Liver (tissue), 9 donors: ENCODE measurements around the gene USP26. TPM values are rescaled to one million over a fixed set of nuclear protein-coding genes. Genes with fewer than 3 reads are reported as not detected.

ENCODE experiments used
- DNase-seq: peaks from one replicate; pipeline ENCODE4 v3.0.0-alpha.2; 2017; ENCODE audit warnings: low spot score
- H3K27ac ChIP-seq, 2 donors: one replicate each; pipeline ENCODE4 v1.7.0; 2013; ENCODE audit warnings: inconsistent platforms in 2 of 2, low read length in 2 of 2, control low read depth in 1 of 2, low read depth in 1 of 2, mild to moderate bottlenecking in 1 of 2
- H3K27me3 ChIP-seq, 4 donors: one replicate each; pipeline versions ENCODE4 v1.6.1 to v1.7.0; 2013; ENCODE audit warnings: low read length in 3 of 4, inconsistent platforms in 1 of 4, mild to moderate bottlenecking in 1 of 4, moderate library complexity in 1 of 4; ENCODE audit not compliant: control insufficient read depth in 4 of 4, insufficient read depth in 4 of 4
- H3K36me3 ChIP-seq, 4 donors: one replicate each; pipeline versions ENCODE4 v1.6.1 to v1.7.0; 2013; ENCODE audit warnings: low read length in 3 of 4, mild to moderate bottlenecking in 3 of 4, low read depth in 1 of 4, moderate library complexity in 1 of 4; ENCODE audit not compliant: control insufficient read depth in 4 of 4, insufficient read depth in 3 of 4
- H3K4me1 ChIP-seq, 4 donors: one replicate each; pipeline versions ENCODE4 v1.6.1 to v1.7.0; 2013; ENCODE audit warnings: low read length in 3 of 4, mild to moderate bottlenecking in 3 of 4, moderate library complexity in 1 of 4; ENCODE audit not compliant: control insufficient read depth in 4 of 4, insufficient read depth in 4 of 4
- H3K4me3 ChIP-seq, 3 donors: one replicate each; pipeline versions ENCODE4 v1.6.1 to v1.7.0; 2013; ENCODE audit warnings: low read length in 3 of 3, control low read depth in 1 of 3, low read depth in 1 of 3, mild to moderate bottlenecking in 1 of 3
- H3K9ac ChIP-seq, 2 donors: one replicate each; pipeline ENCODE4 v1.7.0; 2013; ENCODE audit warnings: low read length in 2 of 2, mild to moderate bottlenecking in 2 of 2, moderate library complexity in 2 of 2, control low read depth in 1 of 2, low read depth in 1 of 2
- H3K9me3 ChIP-seq, 4 donors: one replicate each; pipeline versions ENCODE4 v1.6.1 to v1.7.0; 2013; ENCODE audit warnings: low read length in 3 of 4; ENCODE audit not compliant: control insufficient read depth in 4 of 4
- ATF3 ChIP-seq: IDR thresholded peaks from 2 replicates; pipeline ENCODE4 v1.6.1; 2016; ENCODE audit warnings: antibody characterized with exemption
- CTCF ChIP-seq: fragments of 150-350 bp; IDR thresholded peaks from 2 replicates; pipeline ENCODE4 v1.5.1; 2017; ENCODE audit warnings: improper control_type of control experiment, low read depth, low read length; ENCODE audit not compliant: missing input control
- EGR1 ChIP-seq, 2 donors: IDR thresholded peaks; 2 replicates each; pipeline ENCODE4 v1.6.1; 2016 to 2018; ENCODE audit warnings: antibody characterized with exemption in 2 of 2, low read depth in 2 of 2
- FOXA1 ChIP-seq: IDR thresholded peaks from 2 replicates; pipeline ENCODE4 v1.6.1; 2016; ENCODE audit warnings: antibody characterized with exemption
- FOXA2 ChIP-seq: IDR thresholded peaks from 2 replicates; pipeline ENCODE4 v1.6.1; 2016; ENCODE audit warnings: antibody characterized with exemption
- GABPA ChIP-seq, 2 donors: IDR thresholded peaks in 1 of 2; conservative IDR thresholded peaks in 1 of 2; 2 replicates each; pipeline ENCODE4 v1.6.1; 2016; ENCODE audit warnings: antibody characterized with exemption in 2 of 2, mild to moderate bottlenecking in 1 of 2, moderate library complexity in 1 of 2
- HNF4G ChIP-seq: IDR thresholded peaks from 2 replicates; pipeline ENCODE4 v1.6.1; 2016; ENCODE audit warnings: antibody characterized with exemption
- JUND ChIP-seq, 2 donors: IDR thresholded peaks; 2 replicates each; pipeline ENCODE4 v1.6.1; 2016; ENCODE audit warnings: antibody characterized with exemption in 2 of 2
- NR2F2 ChIP-seq: IDR thresholded peaks from 2 replicates; pipeline ENCODE4 v1.6.1; 2016; ENCODE audit warnings: antibody characterized with exemption
- RAD21 ChIP-seq, 2 donors: IDR thresholded peaks; 2 replicates each; pipeline ENCODE4 v1.6.1; 2016; ENCODE audit warnings: antibody characterized with exemption in 2 of 2, mild to moderate bottlenecking in 2 of 2
- REST ChIP-seq: IDR thresholded peaks from 2 replicates; pipeline ENCODE4 v1.6.1; 2016; ENCODE audit warnings: antibody characterized with exemption, mild to moderate bottlenecking
- RXRA ChIP-seq, 2 donors: IDR thresholded peaks; 2 replicates each; pipeline ENCODE4 v1.6.1; 2017 to 2018; ENCODE audit warnings: antibody characterized with exemption in 2 of 2, mild to moderate bottlenecking in 1 of 2
- SP1 ChIP-seq: IDR thresholded peaks from 2 replicates; pipeline ENCODE4 v1.6.1; 2018; ENCODE audit warnings: antibody characterized with exemption, mild to moderate bottlenecking
- ZBTB33 ChIP-seq: IDR thresholded peaks from 2 replicates; pipeline ENCODE4 v1.6.1; 2016; ENCODE audit warnings: antibody characterized with exemption
- WGBS: extraction: QIAGEN DNeasy Blood & Tissue Kit; methylation state at CpG from one replicate; pipeline ENCODE4 v1.1.7; 2013; 5-methylcytosine and 5-hydroxymethylcytosine counted together
- polyA plus RNA-seq, 2 donors: library from polyadenylated mRNA; stranded (reverse) in 1 of 2; unstranded in 1 of 2; fragments of 200-250 nt in 1 of 2; fragments of >200 nt in 1 of 2; fragmentation: Nextera tagmentation in 1 of 2; extraction: Ambion mirVana in 1 of 2; gene quantifications; one replicate each; pipeline versions ENCODE4 v1.2.1 to v1.2.3, GENCODE V29; 2013 to 2015
- total RNA-seq, 2 donors: library from RNA; depleted of rRNA; stranded (reverse); fragments of >200 nt; gene quantifications; one replicate each; pipeline ENCODE4 v1.2.3, GENCODE V29; 2014
- TF ChIP-seq, protein P1 (sequence below): IDR thresholded peaks from 2 replicates; pipeline ENCODE4 v1.6.1; 2016; ENCODE audit warnings: antibody characterized with exemption
- donor health status: healthy.
- donor health status: healthy.
- donor health status: healthy.
- donor health status: healthy.
- donor health status: healthy.

USP26 gene, protein sequence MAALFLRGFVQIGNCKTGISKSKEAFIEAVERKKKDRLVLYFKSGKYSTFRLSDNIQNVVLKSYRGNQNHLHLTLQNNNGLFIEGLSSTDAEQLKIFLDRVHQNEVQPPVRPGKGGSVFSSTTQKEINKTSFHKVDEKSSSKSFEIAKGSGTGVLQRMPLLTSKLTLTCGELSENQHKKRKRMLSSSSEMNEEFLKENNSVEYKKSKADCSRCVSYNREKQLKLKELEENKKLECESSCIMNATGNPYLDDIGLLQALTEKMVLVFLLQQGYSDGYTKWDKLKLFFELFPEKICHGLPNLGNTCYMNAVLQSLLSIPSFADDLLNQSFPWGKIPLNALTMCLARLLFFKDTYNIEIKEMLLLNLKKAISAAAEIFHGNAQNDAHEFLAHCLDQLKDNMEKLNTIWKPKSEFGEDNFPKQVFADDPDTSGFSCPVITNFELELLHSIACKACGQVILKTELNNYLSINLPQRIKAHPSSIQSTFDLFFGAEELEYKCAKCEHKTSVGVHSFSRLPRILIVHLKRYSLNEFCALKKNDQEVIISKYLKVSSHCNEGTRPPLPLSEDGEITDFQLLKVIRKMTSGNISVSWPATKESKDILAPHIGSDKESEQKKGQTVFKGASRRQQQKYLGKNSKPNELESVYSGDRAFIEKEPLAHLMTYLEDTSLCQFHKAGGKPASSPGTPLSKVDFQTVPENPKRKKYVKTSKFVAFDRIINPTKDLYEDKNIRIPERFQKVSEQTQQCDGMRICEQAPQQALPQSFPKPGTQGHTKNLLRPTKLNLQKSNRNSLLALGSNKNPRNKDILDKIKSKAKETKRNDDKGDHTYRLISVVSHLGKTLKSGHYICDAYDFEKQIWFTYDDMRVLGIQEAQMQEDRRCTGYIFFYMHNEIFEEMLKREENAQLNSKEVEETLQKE
- total RNA-seq = not detected
- not detected for polyA plus RNA-seq

DNA sequence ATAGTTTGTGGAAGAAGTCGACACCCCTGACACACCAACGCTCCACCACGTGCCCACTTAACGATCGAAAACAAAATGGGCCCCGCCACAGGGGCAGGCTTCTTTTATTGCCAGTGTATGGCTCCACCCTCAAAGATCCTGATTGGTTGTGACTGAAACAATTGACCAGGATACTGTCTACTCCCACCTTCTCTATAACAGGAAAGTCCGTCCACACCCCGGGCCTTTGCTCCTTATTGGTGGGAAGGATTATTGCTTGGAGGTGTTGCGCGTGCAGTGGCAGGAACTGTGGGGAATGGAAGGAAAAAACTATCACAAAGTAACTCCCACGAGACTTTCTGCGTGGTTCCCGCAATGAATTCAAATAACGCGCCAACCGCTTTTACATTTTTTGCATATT lies at the start of gene USP26:
TSS of gene USP26 (minus strand) at position 79 of the 400 bp plus-strand sequence. CDS start 68,889 bp downstream, outside the sequence.
- no peak for DNase-seq
- H3K4me1 ChIP-seq = no peaks in the 10 kb centered on the region
- WGBS = 97% methylated on average over 16 of the region's 16 CpGs
- H3K27ac ChIP-seq = no peak within 1 kb of the TSS
- peaks cover 0 to 2% (median 0%) of the 10 kb centered on the region in 4 donors for H3K9me3 ChIP-seq
- no peaks in the 10 kb centered on the region for H3K36me3 ChIP-seq
- TF ChIP-seq EGR1 (IDR thresholded peaks at IDR 0.05; ENCODE audit: low read depth in 2 of 2) (no peak), SP1 (no peak), ATF3 (no peak), HNF4G (no peak), REST (no peak), GABPA (IDR thresholded peaks at IDR 0.05 in 1 of 2, conservative IDR thresholded peaks at IDR 0.05 in 1 of 2) (no peak), FOXA1 (no peak), JUND (IDR thresholded peaks at IDR 0.05) (no peak), ZBTB33 (no peak), CTCF (no peak), RAD21 (IDR thresholded peaks at IDR 0.05) (no peak), RXRA (IDR thresholded peaks at IDR 0.05) (no peak), FOXA2 (no peak), NR2F2 (no peak)
- TF ChIP-seq, protein P1, sequence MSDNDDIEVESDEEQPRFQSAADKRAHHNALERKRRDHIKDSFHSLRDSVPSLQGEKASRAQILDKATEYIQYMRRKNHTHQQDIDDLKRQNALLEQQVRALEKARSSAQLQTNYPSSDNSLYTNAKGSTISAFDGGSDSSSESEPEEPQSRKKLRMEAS = no peak
- H3K27me3 ChIP-seq = no peaks in the 10 kb centered on the region
- H3K9ac ChIP-seq = no peak within 1 kb of the TSS
- H3K4me3 ChIP-seq = no peak within 1 kb of the TSS
